HEK293T (cell line): ENCODE results near the gene KLHL29.

Source experiments
- CTCF ChIA-PET: fragments of 350-600 bp; formaldehyde crosslinking; extraction: SDS; loops from one replicate; lab custom pipeline; 2021; ENCODE audit warnings: antibody characterized with exemption, inconsistent platforms; lab: Yijun Ruan, JAX
- POLR2A ChIA-PET: fragments of 350-600 bp; formaldehyde crosslinking; extraction: SDS; loops from one replicate; lab custom pipeline; 2020; ENCODE audit warnings: antibody characterized with exemption, inconsistent platforms; lab: Yijun Ruan, JAX
- DNase-seq: peaks from one replicate; pipeline ENCODE4 v3.0.0; 2012; ENCODE audit warnings: mixed read lengths; ENCODE audit errors: extremely low spot score
- ARNT ChIP-seq: fragments of 450-650 bp; IDR thresholded peaks from 2 replicates; pipeline ENCODE4 v1.6.1; 2017; ENCODE audit warnings: mild to moderate bottlenecking
- BHLHE40 ChIP-seq: fragments of 450-650 bp; IDR thresholded peaks from 2 replicates; pipeline ENCODE4 v1.6.1; 2016; ENCODE audit warnings: mild to moderate bottlenecking, moderate library complexity, borderline replicate concordance
- CTBP1 ChIP-seq: fragments of 450-650 bp; IDR thresholded peaks from 2 replicates; pipeline ENCODE4 v1.6.1; 2016; ENCODE audit warnings: borderline replicate concordance
- ELF4 ChIP-seq: fragments of 450-650 bp; IDR thresholded peaks from 2 replicates; pipeline ENCODE4 v1.6.1; 2017; ENCODE audit warnings: antibody characterized with exemption
- FOXA1 ChIP-seq: fragments of 450-650 bp; IDR thresholded peaks from 2 replicates; pipeline ENCODE4 v1.6.1; 2016; ENCODE audit warnings: mild to moderate bottlenecking
- FOXK2 ChIP-seq: fragments of 450-650 bp; IDR thresholded peaks from 2 replicates; pipeline ENCODE4 v1.6.1; 2016; ENCODE audit warnings: mild to moderate bottlenecking
- FOXM1 ChIP-seq: fragments of 450-650 bp; IDR thresholded peaks from 2 replicates; pipeline ENCODE4 v1.6.1; 2017; ENCODE audit warnings: mild to moderate bottlenecking, borderline replicate concordance
- HDGF ChIP-seq: fragments of 450-650 bp; IDR thresholded peaks from 2 replicates; pipeline ENCODE4 v1.6.1; 2017; ENCODE audit warnings: antibody characterized with exemption, borderline replicate concordance
- L3MBTL2 ChIP-seq: fragments of 450-650 bp; conservative IDR thresholded peaks from 2 replicates; pipeline ENCODE4 v1.6.1; 2016; ENCODE audit warnings: mild to moderate bottlenecking
- LEF1 ChIP-seq: fragments of 450-650 bp; IDR thresholded peaks from 2 replicates; pipeline ENCODE4 v1.6.1; 2017; ENCODE audit warnings: mild to moderate bottlenecking, borderline replicate concordance
- NFRKB ChIP-seq: fragments of 450-650 bp; IDR thresholded peaks from 2 replicates; pipeline ENCODE4 v1.6.1; 2016; ENCODE audit warnings: mild to moderate bottlenecking, moderate library complexity
- SP1 ChIP-seq: fragments of 450-650 bp; IDR thresholded peaks from 2 replicates; pipeline ENCODE4 v1.6.1; 2017
- SUZ12 ChIP-seq: fragments of 450-650 bp; IDR thresholded peaks from 2 replicates; pipeline ENCODE4 v1.6.1; 2016; ENCODE audit warnings: mild to moderate bottlenecking
- TARDBP ChIP-seq: fragments of 450-650 bp; IDR thresholded peaks from 2 replicates; pipeline ENCODE4 v1.6.1; 2016
- ZNF384 ChIP-seq: fragments of 450-650 bp; IDR thresholded peaks from 2 replicates; pipeline ENCODE4 v1.6.1; 2016
- TF ChIP-seq, protein P1 (sequence below): fragments of 450-650 bp; IDR thresholded peaks from 2 replicates; pipeline ENCODE4 v1.6.1; 2016

Gene KLHL29

GRCh38 chr2:23548143-23548769 lies 163.3 kb downstream of the KLHL29 start:
- TF ChIP-seq SP1 (no peak), L3MBTL2 (0 out of 2 replicates have a peak, but pooled peaks have one; percentile 29)
- POLR2A ChIA-PET, result no interaction called here
- CTCF ChIA-PET, result no interaction called here
- no peak for DNase-seq

- no peak for TF ChIP-seq CTBP1
- no peak for TF ChIP-seq FOXK2
- TF ChIP-seq BHLHE40, result no peak
- TF ChIP-seq FOXA1, result no peak
- TF ChIP-seq FOXM1, result no peak
- no peak for TF ChIP-seq NFRKB
- no peak for TF ChIP-seq ZNF384
- TF ChIP-seq ARNT, result no peak
- TF ChIP-seq, protein P1, sequence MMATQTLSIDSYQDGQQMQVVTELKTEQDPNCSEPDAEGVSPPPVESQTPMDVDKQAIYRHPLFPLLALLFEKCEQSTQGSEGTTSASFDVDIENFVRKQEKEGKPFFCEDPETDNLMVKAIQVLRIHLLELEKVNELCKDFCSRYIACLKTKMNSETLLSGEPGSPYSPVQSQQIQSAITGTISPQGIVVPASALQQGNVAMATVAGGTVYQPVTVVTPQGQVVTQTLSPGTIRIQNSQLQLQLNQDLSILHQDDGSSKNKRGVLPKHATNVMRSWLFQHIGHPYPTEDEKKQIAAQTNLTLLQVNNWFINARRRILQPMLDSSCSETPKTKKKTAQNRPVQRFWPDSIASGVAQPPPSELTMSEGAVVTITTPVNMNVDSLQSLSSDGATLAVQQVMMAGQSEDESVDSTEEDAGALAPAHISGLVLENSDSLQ, result no peak
- TF ChIP-seq ELF4, result no peak
- TF ChIP-seq SUZ12, result no peak
- no peak for TF ChIP-seq TARDBP
- TF ChIP-seq L3MBTL2, result no peak
- no peak for TF ChIP-seq HDGF
- ChIA-PET POLR2A (no interaction called here), CTCF (interaction anchor here (0.7 to 1.2 kb wide), 3 partner anchors 17 to 87 kb away, joined by 4 to 7 read pairs (median 5); no protein-coding TSS in a partner anchor)
- DNase-seq, result no peak
Measured at GRCh38 chr2:23549051-23549450, 164.1 kb downstream of the KLHL29 start.

DNA sequence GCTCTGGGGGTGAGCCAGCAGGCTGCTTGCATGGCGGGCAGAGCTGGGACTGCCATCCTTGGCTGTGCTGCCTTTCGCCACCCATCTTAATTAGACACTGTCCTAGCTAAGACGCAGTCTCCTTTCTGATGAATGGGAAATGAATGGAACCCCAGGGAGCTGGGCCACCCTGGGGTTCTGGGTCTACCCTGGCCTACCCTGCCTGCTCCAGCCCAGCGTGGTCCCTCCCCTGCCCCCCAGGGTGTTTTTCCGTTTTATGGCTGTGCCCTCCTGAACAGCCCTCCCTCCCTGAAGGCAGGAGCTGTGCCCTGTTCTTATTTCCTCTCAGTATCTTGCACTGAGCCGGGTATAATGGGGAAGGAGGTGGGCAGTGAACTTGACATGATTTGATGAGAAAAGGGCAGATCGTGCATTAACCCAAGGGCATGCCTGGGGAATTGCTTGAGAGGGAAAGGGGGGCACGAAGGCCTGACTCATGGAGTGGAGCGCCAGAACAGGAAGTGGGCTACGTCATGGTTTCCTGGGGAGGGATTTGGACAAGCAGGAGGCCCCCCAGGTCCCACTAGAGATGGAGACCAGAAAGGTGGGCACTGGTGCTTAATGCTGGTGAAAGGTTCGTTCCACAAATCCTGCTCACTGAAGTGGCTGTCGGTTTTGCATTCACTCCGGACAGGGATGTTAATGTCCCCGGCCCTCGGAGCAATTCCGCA lies 165.0 kb downstream of the KLHL29 start:
- ChIA-PET CTCF (interaction anchor here (1.2 kb wide), 1 partner anchor 16 kb away, joined by 4 read pairs; no protein-coding TSS in a partner anchor), POLR2A (no interaction called here)
- TF ChIP-seq LEF1 (no peak), FOXM1 (no peak), NFRKB (no peak), ELF4 (no peak), SUZ12 (no peak), HDGF (no peak), L3MBTL2 (no peak), FOXK2 (no peak), CTBP1 (no peak)
- TF ChIP-seq, protein P1, result no peak
- DNase-seq, result no peak

GRCh38 chr2:23550553-23550952 lies 165.6 kb downstream of the KLHL29 start:
- ChIA-PET CTCF (no interaction called here), POLR2A (no interaction called here)
- DNase-seq, result no peak
- TF ChIP-seq HDGF (no peak), LEF1 (no peak), ELF4 (no peak), NFRKB (no peak), ZNF384 (no peak), FOXM1 (no peak), BHLHE40 (no peak), CTBP1 (no peak)

- POLR2A ChIA-PET, result no interaction called here
- TF ChIP-seq FOXA1, result no peak
- CTCF ChIA-PET, result no interaction called here
- DNase-seq, result no peak
Measured at GRCh38 chr2:23551875-23552274, 166.9 kb downstream of the KLHL29 start.

DNA sequence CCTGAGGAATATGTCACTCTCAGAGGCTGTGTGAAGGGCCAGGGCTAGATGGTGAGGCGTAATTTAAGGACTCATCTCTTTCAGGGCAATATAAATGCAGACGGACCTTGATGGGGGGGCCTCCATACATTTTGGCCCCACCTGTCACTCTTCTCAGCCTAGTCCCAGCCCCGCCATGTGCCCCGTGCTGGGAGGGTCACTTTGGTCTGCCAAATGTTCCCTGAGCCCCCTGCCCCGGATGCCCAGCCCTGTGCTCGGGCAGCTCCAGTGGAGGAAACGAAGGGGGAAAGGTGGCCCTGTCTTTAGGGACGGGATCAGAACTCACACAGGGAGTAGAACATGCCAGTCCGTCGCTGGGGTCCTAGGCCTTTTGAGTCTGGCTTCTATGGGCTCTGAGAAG lies 168.6 kb downstream of the KLHL29 start:
- DNase-seq, result no peak
- POLR2A ChIA-PET, result no interaction called here
- CTCF ChIA-PET, result no interaction called here
- TF ChIP-seq HDGF (no peak), LEF1 (no peak), NFRKB (no peak), ARNT (no peak), SP1 (no peak), L3MBTL2 (no peak), FOXM1 (no peak), ELF4 (no peak), FOXK2 (no peak), BHLHE40 (no peak), TARDBP (no peak), CTBP1 (no peak), SUZ12 (no peak)
- TF ChIP-seq, protein P1, result no peak
